Posterior vena cava (tissue), 2 donors: ENCODE results near the gene SIK2. TPM values are rescaled to one million over a fixed set of nuclear protein-coding genes. Genes with fewer than 3 reads are reported as not detected.
"Not testable (repeated sequence)": the region's sequence is repeated elsewhere in the genome, so short reads cannot be mapped to it uniquely, and the experiment has no call there.

ENCODE experiments used
- DNase-seq: peaks from one replicate; pipeline ENCODE4 v3.0.0-alpha.2; 2020; ENCODE audit warnings: low spot score
- intact Hi-C, 2 donors: fragments of 100-400 bp; cut with DNase I; formaldehyde crosslinking; loops; one replicate each; pipeline versions ENCODE4 v1.14.1 to v1.14.2; 2022 to 2023
- total RNA-seq, 2 donors: library from RNA; stranded (reverse); fragmentation: NEBNext Ultra II Directional; extraction: Animal tissue kit (Norgen Biotek cat#: 25700); gene quantifications; one replicate each; pipeline ENCODE4 v1.2.1, GENCODE V29; 2021
- donor health status: DM: yes; HTN: yes; CAD: no.
- donor health status: DM: yes; HTN: yes; CAD: no.

The SIK2 gene
- total RNA-seq, 2 donors from 2014 or later, result 22.7 to 26.1 TPM

GRCh38 chr11:111762981-111763643, 160.9 kb downstream of the SIK2 start:
- DNase-seq, result no peak
- intact Hi-C loops, result loop anchor here in 1 of 2 donors (2.0 kb wide), 1 partner anchor 26 kb away; no protein-coding TSS in a partner anchor

GRCh38 chr11:111764621-111765020, 162.4 kb downstream of the SIK2 start:
- intact Hi-C loops, result loop anchor here in 1 of 2 donors (5.0 kb wide), 1 partner anchor 32 kb away; no protein-coding TSS in a partner anchor

GRCh38 chr11:111765320-111765983, 163.2 kb downstream of the SIK2 start:
- intact Hi-C loops, result loop anchor here in 1 of 2 donors (5.0 kb wide), 1 partner anchor 33 kb away; no protein-coding TSS in a partner anchor
- peak; percentile 83 for DNase-seq

More at GRCh38 chr11:111764621-111765020, 162.4 kb downstream of the SIK2 start:
- DNase-seq, result no peak

- peak; percentile 90 for DNase-seq
- intact Hi-C loops, result loop anchor here in 1 of 2 donors (5.0 kb wide), 1 partner anchor 34 kb away; no protein-coding TSS in a partner anchor
Measured at GRCh38 chr11:111765984-111766833, 164.0 kb downstream of the SIK2 start, which contains the start of gene PPP2R1B. TSS of gene PPP2R1B (minus strand) at chr11:111766389. CDS start at chr11:111766361, 28 bp downstream.

GRCh38 chr11:111766834-111767142, 164.5 kb downstream of the SIK2 start:
- DNase-seq, result no peak
- intact Hi-C loops, result loop anchor here in 1 of 2 donors (5.0 kb wide), 1 partner anchor 34 kb away; no protein-coding TSS in a partner anchor

DNA sequence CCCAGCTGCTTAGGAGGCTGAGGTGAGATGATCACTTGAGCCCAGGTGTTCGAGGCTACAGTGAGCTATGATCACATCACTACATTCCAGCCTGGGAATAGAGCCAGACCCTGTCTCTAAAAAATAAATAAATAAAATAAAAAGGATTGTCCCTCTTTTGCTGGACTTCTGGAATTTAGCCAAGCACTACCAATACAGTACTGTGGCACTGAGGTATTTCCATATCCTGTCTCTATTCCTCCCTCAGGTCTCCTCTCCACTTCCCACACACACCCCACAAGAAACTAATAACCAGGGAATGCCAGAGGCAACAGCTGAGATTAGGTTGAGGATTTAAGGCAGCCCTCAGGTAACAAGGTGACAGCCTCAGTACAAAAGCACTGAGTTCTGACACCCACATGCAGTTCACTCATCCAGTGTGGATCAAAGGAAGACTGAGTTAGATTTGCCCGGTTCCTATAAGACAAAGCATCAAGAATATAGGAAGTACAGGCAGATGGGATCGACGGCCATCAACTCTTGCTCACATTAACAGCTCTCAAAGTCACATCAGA, 168.4 kb downstream of the SIK2 start:
- DNase-seq, result no peak
- intact Hi-C loops, result loop anchor here in 1 of 2 donors (10.0 kb wide), 1 partner anchor 74 kb away; no protein-coding TSS in a partner anchor

- intact Hi-C loops, result loop anchor here in 1 of 2 donors (10.0 kb wide), 1 partner anchor 74 kb away; no protein-coding TSS in a partner anchor
- not testable (repeated sequence) for DNase-seq
Measured at GRCh38 chr11:111771205-111771604, 169.0 kb downstream of the SIK2 start.

GRCh38 chr11:111772535-111772934, 170.3 kb downstream of the SIK2 start:
- DNase-seq, result no peak
- intact Hi-C loops, result loop anchor here in 1 of 2 donors (10.0 kb wide), 1 partner anchor 72 kb away; no protein-coding TSS in a partner anchor

GRCh38 chr11:111774955-111775710, 172.9 kb downstream of the SIK2 start:
- intact Hi-C loops, result loop anchor here (5.0 to 10.0 kb wide), 2 partner anchors 70 to 173 kb away; partner anchors contain the start of gene SIK2 (in 2 of the 2)
- DNase-seq, result peak; percentile 86

- intact Hi-C loops, result loop anchor here (5.0 to 10.0 kb wide), 2 partner anchors 68 to 174 kb away; partner anchors contain the start of gene SIK2 (in 2 of the 2)
- DNase-seq, result no peak
Measured at GRCh38 chr11:111776398-111777093, 174.3 kb downstream of the SIK2 start.

DNA sequence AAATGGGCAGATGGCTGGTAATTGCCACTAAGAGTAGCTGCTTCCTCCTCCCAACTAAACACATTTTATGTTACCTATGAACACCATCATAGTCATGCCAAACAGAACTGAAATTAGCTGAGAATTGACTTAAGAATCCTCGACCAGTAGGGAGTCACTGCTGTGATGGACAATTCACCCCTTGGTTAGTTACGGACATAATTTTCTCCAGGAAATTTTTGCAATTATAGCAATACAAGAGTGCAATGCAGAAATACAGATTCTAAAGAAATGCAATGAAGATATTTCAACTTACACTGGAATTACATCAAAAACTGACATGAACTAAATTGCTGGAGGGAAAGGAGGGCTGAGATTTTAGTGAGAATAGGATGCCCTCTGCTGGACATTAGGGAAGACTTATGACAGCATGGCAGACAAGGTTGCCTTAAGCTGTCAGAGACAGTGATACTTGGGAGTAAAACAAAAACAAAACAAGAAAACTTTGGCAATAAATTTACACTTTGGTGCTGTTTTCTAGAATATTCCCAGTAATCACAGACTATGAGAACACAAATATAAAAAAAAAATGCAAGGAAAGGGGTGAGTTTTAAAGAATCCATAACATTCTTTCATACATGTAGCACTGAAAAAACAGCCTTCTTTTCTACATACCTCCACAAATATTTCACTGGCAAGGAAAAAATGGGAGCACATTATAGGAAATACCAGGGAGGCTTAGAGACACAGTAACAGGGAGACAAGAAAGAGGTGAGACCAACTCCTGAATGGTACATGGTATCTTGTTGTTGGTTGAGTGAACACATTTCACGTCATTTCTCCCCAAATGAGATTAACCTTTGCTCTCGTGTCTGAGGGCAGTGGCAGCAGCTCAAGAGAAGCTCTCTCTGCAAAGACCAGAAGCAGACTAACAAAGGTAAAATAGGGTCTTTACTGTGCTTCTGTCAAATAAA, 175.1 kb downstream of the SIK2 start:
- intact Hi-C loops, result loop anchor here (5.0 to 10.0 kb wide), 2 partner anchors 67 to 175 kb away; partner anchors contain the start of gene SIK2 (in 2 of the 2)
- no peak for DNase-seq

GRCh38 chr11:111778047-111778558, 175.9 kb downstream of the SIK2 start:
- DNase-seq, result no peak
- intact Hi-C loops, result loop anchor here (5.0 to 10.0 kb wide), 2 partner anchors 67 to 176 kb away; partner anchors contain the start of gene SIK2 (in 2 of the 2)

GRCh38 chr11:111779118-111779517, 176.9 kb downstream of the SIK2 start:
- DNase-seq, result no peak
- intact Hi-C loops, result loop anchor here (5.0 to 10.0 kb wide), 2 partner anchors 66 to 177 kb away; partner anchors contain the start of gene SIK2 (in 2 of the 2)
